ENCODE data around the gene PRAMEF10.
"Not testable (repeated sequence)": the region's sequence is repeated elsewhere in the genome, so short reads cannot be mapped to it uniquely, and the experiment has no call there.

PRAMEF10 gene

GRCh38 chr1:12898170-12898569 lies at the start of gene PRAMEF10:
Gene PRAMEF10 (minus strand): TSS chr1:12898270. CDS start chr1:12895847, 2,423 bp downstream.
- H3K27ac ChIP-seq (ENCODE audit: low read depth, low read length); H3K27me3 ChIP-seq (ENCODE audit: control insufficient read depth in 5 of 5, insufficient read depth in 4 of 5, low read length in 5 of 5); H3K4me3 ChIP-seq (ENCODE audit: low read depth in 1 of 5, low read length in 5 of 5); H3K9ac ChIP-seq (ENCODE audit: low read length in 5 of 5); H3K9me3 ChIP-seq (ENCODE audit: control insufficient read depth in 5 of 5, low read length in 5 of 5); H3K4me1 ChIP-seq (ENCODE audit: control insufficient read depth in 5 of 5, insufficient read depth in 5 of 5, low read length in 5 of 5); H3K36me3 ChIP-seq (ENCODE audit: control insufficient read depth in 5 of 5, insufficient read depth in 5 of 5, low read length in 5 of 5): not testable (repeated sequence)

GRCh38 chr1:12947480-12947879 lies 49.4 kb upstream of the PRAMEF10 start, which contains the start of gene PRAMEF6:
Gene PRAMEF6 (minus strand): TSS chr1:12947580. CDS start chr1:12942518, 5,062 bp downstream.
- not testable (repeated sequence) for H3K4me1 ChIP-seq (ENCODE audit: control insufficient read depth in 5 of 5, insufficient read depth in 5 of 5, low read length in 5 of 5); H3K27me3 ChIP-seq (ENCODE audit: control insufficient read depth in 5 of 5, insufficient read depth in 4 of 5, low read length in 5 of 5); H3K27ac ChIP-seq (ENCODE audit: low read depth, low read length); H3K9me3 ChIP-seq (ENCODE audit: control insufficient read depth in 5 of 5, low read length in 5 of 5); H3K36me3 ChIP-seq (ENCODE audit: control insufficient read depth in 5 of 5, insufficient read depth in 5 of 5, low read length in 5 of 5); H3K9ac ChIP-seq (ENCODE audit: low read length in 5 of 5); H3K4me3 ChIP-seq (ENCODE audit: low read depth in 1 of 5, low read length in 5 of 5)

GRCh38 chr1:12924368-12924767 lies 26.3 kb upstream of the PRAMEF10 start:
- H3K4me1 ChIP-seq (ENCODE audit: control insufficient read depth in 5 of 5, insufficient read depth in 5 of 5, low read length in 5 of 5); H3K36me3 ChIP-seq (ENCODE audit: control insufficient read depth in 5 of 5, insufficient read depth in 5 of 5, low read length in 5 of 5); H3K9ac ChIP-seq (ENCODE audit: low read length in 5 of 5); H3K4me3 ChIP-seq (ENCODE audit: low read depth in 1 of 5, low read length in 5 of 5); H3K27me3 ChIP-seq (ENCODE audit: control insufficient read depth in 5 of 5, insufficient read depth in 4 of 5, low read length in 5 of 5); H3K27ac ChIP-seq (ENCODE audit: low read depth, low read length); H3K9me3 ChIP-seq (ENCODE audit: control insufficient read depth in 5 of 5, low read length in 5 of 5): not testable (repeated sequence)

GRCh38 chr1:12921749-12922148 lies 23.7 kb upstream of the PRAMEF10 start:
- H3K36me3 ChIP-seq (ENCODE audit: control insufficient read depth in 5 of 5, insufficient read depth in 5 of 5, low read length in 5 of 5); H3K27ac ChIP-seq (ENCODE audit: low read depth, low read length); H3K4me3 ChIP-seq (ENCODE audit: low read depth in 1 of 5, low read length in 5 of 5); H3K4me1 ChIP-seq (ENCODE audit: control insufficient read depth in 5 of 5, insufficient read depth in 5 of 5, low read length in 5 of 5); H3K9ac ChIP-seq (ENCODE audit: low read length in 5 of 5); H3K27me3 ChIP-seq (ENCODE audit: control insufficient read depth in 5 of 5, insufficient read depth in 4 of 5, low read length in 5 of 5); H3K9me3 ChIP-seq (ENCODE audit: control insufficient read depth in 5 of 5, low read length in 5 of 5): not testable (repeated sequence)

- H3K4me1 ChIP-seq (ENCODE audit: control insufficient read depth in 5 of 5, insufficient read depth in 5 of 5, low read length in 5 of 5); H3K27ac ChIP-seq (ENCODE audit: low read depth, low read length); H3K36me3 ChIP-seq (ENCODE audit: control insufficient read depth in 5 of 5, insufficient read depth in 5 of 5, low read length in 5 of 5); H3K9me3 ChIP-seq (ENCODE audit: control insufficient read depth in 5 of 5, low read length in 5 of 5); H3K4me3 ChIP-seq (ENCODE audit: low read depth in 1 of 5, low read length in 5 of 5); H3K27me3 ChIP-seq (ENCODE audit: control insufficient read depth in 5 of 5, insufficient read depth in 4 of 5, low read length in 5 of 5); H3K9ac ChIP-seq (ENCODE audit: low read length in 5 of 5): not testable (repeated sequence)
Observed at GRCh38 chr1:12916310-12916709, 18.2 kb upstream of the PRAMEF10 start, which contains the start of gene PRAMEF7. Gene PRAMEF7 (plus strand): TSS chr1:12916610. CDS start chr1:12917693, 1,083 bp downstream.

- not testable (repeated sequence) for H3K36me3 ChIP-seq (ENCODE audit: control insufficient read depth in 5 of 5, insufficient read depth in 5 of 5, low read length in 5 of 5); H3K9me3 ChIP-seq (ENCODE audit: control insufficient read depth in 5 of 5, low read length in 5 of 5); H3K4me3 ChIP-seq (ENCODE audit: low read depth in 1 of 5, low read length in 5 of 5); H3K9ac ChIP-seq (ENCODE audit: low read length in 5 of 5); H3K27ac ChIP-seq (ENCODE audit: low read depth, low read length); H3K27me3 ChIP-seq (ENCODE audit: control insufficient read depth in 5 of 5, insufficient read depth in 4 of 5, low read length in 5 of 5); H3K4me1 ChIP-seq (ENCODE audit: control insufficient read depth in 5 of 5, insufficient read depth in 5 of 5, low read length in 5 of 5)
Observed at GRCh38 chr1:12903793-12904572, 5.9 kb upstream of the PRAMEF10 start.

GRCh38 chr1:12899186-12899585 lies 1.1 kb upstream of the PRAMEF10 start:
- H3K36me3 ChIP-seq (ENCODE audit: control insufficient read depth in 5 of 5, insufficient read depth in 5 of 5, low read length in 5 of 5); H3K9ac ChIP-seq (ENCODE audit: low read length in 5 of 5); H3K4me1 ChIP-seq (ENCODE audit: control insufficient read depth in 5 of 5, insufficient read depth in 5 of 5, low read length in 5 of 5); H3K27ac ChIP-seq (ENCODE audit: low read depth, low read length); H3K9me3 ChIP-seq (ENCODE audit: control insufficient read depth in 5 of 5, low read length in 5 of 5); H3K4me3 ChIP-seq (ENCODE audit: low read depth in 1 of 5, low read length in 5 of 5); H3K27me3 ChIP-seq (ENCODE audit: control insufficient read depth in 5 of 5, insufficient read depth in 4 of 5, low read length in 5 of 5): not testable (repeated sequence)

GRCh38 chr1:12886101-12886500 lies 12.0 kb downstream of the PRAMEF10 start, which contains the start of gene PRAMEF4:
Gene PRAMEF4 (minus strand): TSS chr1:12886201. CDS start chr1:12883394, 2,807 bp downstream.
- H3K4me1 ChIP-seq (ENCODE audit: control insufficient read depth in 5 of 5, insufficient read depth in 5 of 5, low read length in 5 of 5); H3K36me3 ChIP-seq (ENCODE audit: control insufficient read depth in 5 of 5, insufficient read depth in 5 of 5, low read length in 5 of 5); H3K9me3 ChIP-seq (ENCODE audit: control insufficient read depth in 5 of 5, low read length in 5 of 5); H3K27ac ChIP-seq (ENCODE audit: low read depth, low read length); H3K4me3 ChIP-seq (ENCODE audit: low read depth in 1 of 5, low read length in 5 of 5); H3K27me3 ChIP-seq (ENCODE audit: control insufficient read depth in 5 of 5, insufficient read depth in 4 of 5, low read length in 5 of 5); H3K9ac ChIP-seq (ENCODE audit: low read length in 5 of 5): not testable (repeated sequence)

- not testable (repeated sequence) for H3K9me3 ChIP-seq (ENCODE audit: control insufficient read depth in 5 of 5, low read length in 5 of 5); H3K4me1 ChIP-seq (ENCODE audit: control insufficient read depth in 5 of 5, insufficient read depth in 5 of 5, low read length in 5 of 5); H3K9ac ChIP-seq (ENCODE audit: low read length in 5 of 5); H3K27ac ChIP-seq (ENCODE audit: low read depth, low read length); H3K27me3 ChIP-seq (ENCODE audit: control insufficient read depth in 5 of 5, insufficient read depth in 4 of 5, low read length in 5 of 5); H3K4me3 ChIP-seq (ENCODE audit: low read depth in 1 of 5, low read length in 5 of 5); H3K36me3 ChIP-seq (ENCODE audit: control insufficient read depth in 5 of 5, insufficient read depth in 5 of 5, low read length in 5 of 5)
Observed at GRCh38 chr1:12878453-12878852, 19.6 kb downstream of the PRAMEF10 start.

GRCh38 chr1:12863131-12863880 lies 34.8 kb downstream of the PRAMEF10 start:
- H3K9me3 ChIP-seq (ENCODE audit: control insufficient read depth in 5 of 5, low read length in 5 of 5); H3K27me3 ChIP-seq (ENCODE audit: control insufficient read depth in 5 of 5, insufficient read depth in 4 of 5, low read length in 5 of 5); H3K4me3 ChIP-seq (ENCODE audit: low read depth in 1 of 5, low read length in 5 of 5); H3K36me3 ChIP-seq (ENCODE audit: control insufficient read depth in 5 of 5, insufficient read depth in 5 of 5, low read length in 5 of 5); H3K27ac ChIP-seq (ENCODE audit: low read depth, low read length); H3K9ac ChIP-seq (ENCODE audit: low read length in 5 of 5); H3K4me1 ChIP-seq (ENCODE audit: control insufficient read depth in 5 of 5, insufficient read depth in 5 of 5, low read length in 5 of 5): not testable (repeated sequence)

All from subcutaneous abdominal adipose tissue (tissue), 5 donors.